ENCODE measurements around the gene SHC4.
"Not testable (repeated sequence)": the region's sequence is repeated elsewhere in the genome, so short reads cannot be mapped to it uniquely, and the experiment has no call there.

SHC4 gene

DNA sequence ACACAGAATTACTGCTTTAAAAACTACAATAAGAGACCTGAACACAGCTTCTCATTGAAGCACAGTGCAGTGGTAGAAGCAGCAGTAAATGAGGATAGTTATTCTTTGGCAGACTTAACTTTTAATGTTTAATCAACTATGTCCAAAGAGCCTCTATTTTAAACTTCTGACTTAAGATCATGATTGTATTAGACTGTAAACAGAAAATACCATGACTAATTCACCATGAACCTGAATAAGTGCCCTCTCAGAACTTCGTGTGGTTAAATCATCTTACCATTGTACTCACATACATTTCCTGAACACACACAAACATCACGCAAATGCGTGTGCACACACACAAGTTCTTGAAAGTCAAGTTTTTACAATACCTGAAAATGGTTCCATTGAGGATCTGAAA, 166.8 kb downstream of the SHC4 start:
- Histone ChIP-seq H3K4me1 (ENCODE audit: insufficient read depth, insufficient read length) (no peaks in the 10 kb centered on the region), H3K9me3 (ENCODE audit: insufficient read depth, low read length) (no peaks in the 10 kb centered on the region), H3K4me3 (ENCODE audit: insufficient read length, low read depth) (no peak overlapping the region), H3K9ac (ENCODE audit: insufficient read length, low read depth) (no peak overlapping the region), H3K36me3 (ENCODE audit: insufficient read depth, insufficient read length, low read length) (peaks cover 32% of the 10 kb centered on the region), H3K27me3 (ENCODE audit: insufficient read depth, insufficient read length) (no peaks in the 10 kb centered on the region)
- TF ChIP-seq SUZ12 (IDR thresholded peaks at IDR 0.05; ENCODE audit: extremely low read depth, insufficient read depth, insufficient read length) (no peak), ZNF274 (IDR thresholded peaks at IDR 0.05; ENCODE audit: low read depth, low read length) (no peak), YY1 (IDR thresholded peaks at IDR 0.05; ENCODE audit: insufficient read depth, insufficient read length) (no peak)
- no peak for DNase-seq (ENCODE audit: low read depth, low spot score)

DNA sequence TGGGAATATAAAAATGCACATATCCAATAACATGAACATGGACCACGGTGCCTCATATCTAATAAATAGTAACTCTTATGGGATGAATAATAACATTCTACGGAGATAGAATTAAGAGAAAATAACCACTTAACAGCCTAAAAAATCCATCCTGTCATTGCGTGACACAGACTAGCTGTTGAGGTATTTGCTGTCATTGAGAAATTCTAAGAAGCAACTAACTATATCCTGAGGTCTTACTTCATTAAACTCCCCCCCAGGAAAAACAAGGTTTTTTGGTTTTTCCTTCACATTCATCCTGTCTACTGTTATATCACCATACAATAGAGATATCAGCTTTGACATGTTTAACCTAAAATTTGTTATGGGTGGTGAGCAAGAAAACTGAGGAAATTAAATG, 167.2 kb downstream of the SHC4 start:
- no peak for TF ChIP-seq YY1 (IDR thresholded peaks at IDR 0.05; ENCODE audit: insufficient read depth, insufficient read length)
- TF ChIP-seq ZNF274 (IDR thresholded peaks at IDR 0.05; ENCODE audit: low read depth, low read length): no peak
- TF ChIP-seq SUZ12 (IDR thresholded peaks at IDR 0.05; ENCODE audit: extremely low read depth, insufficient read depth, insufficient read length): no peak
- Histone ChIP-seq H3K4me3 (ENCODE audit: insufficient read length, low read depth) (no peak overlapping the region), H3K36me3 (ENCODE audit: insufficient read depth, insufficient read length, low read length) (peaks cover 35% of the 10 kb centered on the region), H3K27me3 (ENCODE audit: insufficient read depth, insufficient read length) (no peaks in the 10 kb centered on the region), H3K9me3 (ENCODE audit: insufficient read depth, low read length) (no peaks in the 10 kb centered on the region), H3K9ac (ENCODE audit: insufficient read length, low read depth) (no peak overlapping the region), H3K4me1 (ENCODE audit: insufficient read depth, insufficient read length) (no peaks in the 10 kb centered on the region)
- DNase-seq (ENCODE audit: low read depth, low spot score): no peak

DNA sequence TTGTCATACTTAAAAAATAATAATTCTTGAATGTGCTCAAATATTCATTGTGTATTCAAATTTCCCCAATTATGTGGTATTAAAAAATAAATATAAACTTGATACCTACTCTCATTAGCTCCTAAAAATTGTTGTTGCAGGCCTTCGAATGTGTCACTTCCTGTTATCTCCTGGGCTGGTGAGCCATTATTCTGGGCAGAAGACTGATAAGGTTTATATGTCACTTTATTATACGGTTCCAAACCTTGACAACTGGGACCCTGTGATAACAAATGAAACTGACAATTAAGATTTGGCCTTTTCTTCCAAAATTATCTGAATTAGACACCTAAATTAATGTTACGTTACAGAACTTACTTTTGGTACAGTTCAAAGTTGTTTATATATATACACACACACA, 167.8 kb downstream of the SHC4 start:
- H3K36me3 ChIP-seq (ENCODE audit: insufficient read depth, insufficient read length, low read length): peaks cover 37% of the 10 kb centered on the region
- no peak overlapping the region for H3K4me3 ChIP-seq (ENCODE audit: insufficient read length, low read depth)
- no peak for DNase-seq (ENCODE audit: low read depth, low spot score)
- no peaks in the 10 kb centered on the region for H3K4me1 ChIP-seq (ENCODE audit: insufficient read depth, insufficient read length)
- no peaks in the 10 kb centered on the region for H3K27me3 ChIP-seq (ENCODE audit: insufficient read depth, insufficient read length)
- no peak overlapping the region for H3K9ac ChIP-seq (ENCODE audit: insufficient read length, low read depth)
- no peaks in the 10 kb centered on the region for H3K9me3 ChIP-seq (ENCODE audit: insufficient read depth, low read length)
- TF ChIP-seq SUZ12 (IDR thresholded peaks at IDR 0.05; ENCODE audit: extremely low read depth, insufficient read depth, insufficient read length) (no peak), YY1 (IDR thresholded peaks at IDR 0.05; ENCODE audit: insufficient read depth, insufficient read length) (no peak), ZNF274 (IDR thresholded peaks at IDR 0.05; ENCODE audit: low read depth, low read length) (no peak)

DNA sequence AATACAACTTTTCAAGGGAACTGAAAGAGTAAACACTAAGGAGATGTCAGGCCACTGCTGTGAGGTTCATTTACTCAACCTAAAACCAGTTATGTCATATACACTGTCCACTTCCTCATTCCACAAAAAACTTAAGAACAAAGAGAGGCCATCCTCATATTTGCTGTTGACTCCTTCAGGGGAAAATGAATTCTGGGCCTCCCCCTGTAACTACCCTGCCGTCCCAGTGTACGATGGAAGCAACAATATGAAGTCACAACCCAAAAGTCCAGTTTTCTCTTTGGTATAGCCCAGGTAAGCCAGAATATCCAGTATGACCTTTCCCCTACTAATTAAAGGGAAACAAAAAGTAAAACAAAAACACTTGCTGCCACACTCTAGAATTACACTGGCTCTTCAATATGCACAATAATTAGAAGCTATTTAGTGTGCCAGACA, 169.0 kb downstream of the SHC4 start:
- H3K36me3 ChIP-seq (ENCODE audit: insufficient read depth, insufficient read length, low read length): peaks cover 44% of the 10 kb centered on the region
- no peak overlapping the region for H3K9ac ChIP-seq (ENCODE audit: insufficient read length, low read depth)
- H3K9me3 ChIP-seq (ENCODE audit: insufficient read depth, low read length): no peaks in the 10 kb centered on the region
- H3K27me3 ChIP-seq (ENCODE audit: insufficient read depth, insufficient read length): no peaks in the 10 kb centered on the region
- no peak overlapping the region for H3K4me3 ChIP-seq (ENCODE audit: insufficient read length, low read depth)
- no peaks in the 10 kb centered on the region for H3K4me1 ChIP-seq (ENCODE audit: insufficient read depth, insufficient read length)
- DNase-seq (ENCODE audit: low read depth, low spot score): no peak
- TF ChIP-seq SUZ12 (IDR thresholded peaks at IDR 0.05; ENCODE audit: extremely low read depth, insufficient read depth, insufficient read length) (no peak), YY1 (IDR thresholded peaks at IDR 0.05; ENCODE audit: insufficient read depth, insufficient read length) (no peak), ZNF274 (IDR thresholded peaks at IDR 0.05; ENCODE audit: low read depth, low read length) (no peak)

DNA sequence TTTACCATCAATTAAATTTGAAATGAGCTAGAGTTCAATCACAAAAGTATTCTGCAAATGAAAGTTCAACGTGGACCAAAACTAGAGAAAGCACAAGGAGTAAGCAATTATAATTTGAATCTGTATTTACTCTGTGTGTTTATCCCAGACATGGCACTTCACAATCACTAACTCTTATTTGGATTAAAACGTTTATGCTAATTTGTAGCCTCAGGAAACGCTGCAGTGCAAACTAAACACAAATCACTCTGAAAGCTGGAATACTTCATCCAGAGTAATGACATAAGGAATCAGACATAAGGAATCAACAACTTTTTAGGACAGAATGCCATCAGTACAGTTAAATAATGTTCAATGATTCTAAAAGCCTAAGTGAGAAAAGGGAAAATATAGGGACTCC, 171.3 kb downstream of the SHC4 start:
- Histone ChIP-seq H3K4me3 (ENCODE audit: insufficient read length, low read depth) (no peak overlapping the region), H3K9ac (ENCODE audit: insufficient read length, low read depth) (no peak overlapping the region), H3K27me3 (ENCODE audit: insufficient read depth, insufficient read length) (no peaks in the 10 kb centered on the region), H3K4me1 (ENCODE audit: insufficient read depth, insufficient read length) (no peaks in the 10 kb centered on the region), H3K36me3 (ENCODE audit: insufficient read depth, insufficient read length, low read length) (peaks cover 50% of the 10 kb centered on the region), H3K9me3 (ENCODE audit: insufficient read depth, low read length) (no peaks in the 10 kb centered on the region)
- TF ChIP-seq ZNF274 (IDR thresholded peaks at IDR 0.05; ENCODE audit: low read depth, low read length): no peak
- TF ChIP-seq YY1 (IDR thresholded peaks at IDR 0.05; ENCODE audit: insufficient read depth, insufficient read length): no peak
- no peak for TF ChIP-seq SUZ12 (IDR thresholded peaks at IDR 0.05; ENCODE audit: extremely low read depth, insufficient read depth, insufficient read length)
- no peak for DNase-seq (ENCODE audit: low read depth, low spot score)

DNA sequence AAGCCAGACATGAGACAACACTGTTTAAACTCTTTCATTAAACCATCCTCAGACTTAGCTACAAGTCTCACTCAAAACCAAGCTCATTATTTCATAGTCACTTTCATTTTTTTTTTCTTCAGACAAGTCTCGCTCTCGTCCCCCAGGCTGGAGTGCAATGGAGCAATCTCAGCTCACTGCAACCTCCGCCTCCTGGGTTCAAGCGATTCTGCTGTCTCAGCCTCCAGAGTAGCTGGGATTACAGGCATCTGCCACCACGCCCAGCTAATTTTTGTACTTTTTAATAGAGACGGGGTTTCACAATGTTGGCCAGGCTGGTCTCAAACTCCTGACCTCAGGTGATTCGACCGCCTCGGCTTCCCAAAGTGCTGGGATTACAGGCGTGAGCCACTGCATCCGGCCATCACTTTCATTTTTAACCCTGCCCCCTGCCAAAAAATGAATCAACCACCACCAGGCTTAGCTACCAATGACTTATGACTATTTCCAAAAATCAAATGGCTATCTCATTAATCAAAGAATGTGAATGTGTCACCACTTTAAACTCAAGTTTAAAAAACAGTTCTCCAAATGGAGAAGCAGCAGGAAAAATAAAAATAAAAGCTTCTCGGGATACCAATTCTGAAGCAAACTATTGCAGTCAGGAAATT, 173.1 kb downstream of the SHC4 start:
- H3K4me3 ChIP-seq (ENCODE audit: insufficient read length, low read depth); H3K27me3 ChIP-seq (ENCODE audit: insufficient read depth, insufficient read length); H3K9ac ChIP-seq (ENCODE audit: insufficient read length, low read depth); H3K4me1 ChIP-seq (ENCODE audit: insufficient read depth, insufficient read length); H3K9me3 ChIP-seq (ENCODE audit: insufficient read depth, low read length); DNase-seq (ENCODE audit: low read depth, low spot score): not testable (repeated sequence)
- H3K36me3 ChIP-seq (ENCODE audit: insufficient read depth, insufficient read length, low read length): peaks cover 39% of the 10 kb centered on the region

DNA sequence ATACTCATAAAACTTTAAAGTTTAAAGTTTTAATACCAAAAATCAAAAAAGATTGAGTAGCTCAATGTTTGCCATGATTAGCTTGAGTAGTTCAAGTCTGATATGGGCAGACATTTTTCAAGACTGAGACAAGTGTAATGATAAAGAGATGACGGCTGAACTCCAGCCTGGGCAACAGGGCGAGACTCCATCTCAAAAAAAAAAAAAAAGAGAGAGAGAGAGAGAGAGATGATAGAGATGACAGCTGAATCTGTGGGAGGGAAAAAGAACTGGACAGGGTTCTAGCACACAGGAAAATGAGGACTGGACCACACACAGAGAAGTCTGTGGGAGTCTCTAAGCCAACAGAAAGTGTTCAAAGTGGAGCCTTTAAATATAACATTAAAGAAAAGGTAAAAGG, 178.0 kb downstream of the SHC4 start:
- peaks cover 53% of the 10 kb centered on the region for H3K36me3 ChIP-seq (ENCODE audit: insufficient read depth, insufficient read length, low read length)
- no peak for TF ChIP-seq ZNF274 (IDR thresholded peaks at IDR 0.05; ENCODE audit: low read depth, low read length)
- TF ChIP-seq YY1 (IDR thresholded peaks at IDR 0.05; ENCODE audit: insufficient read depth, insufficient read length): no peak
- no peak for TF ChIP-seq SUZ12 (IDR thresholded peaks at IDR 0.05; ENCODE audit: extremely low read depth, insufficient read depth, insufficient read length)

More for the DNA sequence above, 178.0 kb downstream of the SHC4 start:
- H3K9me3 ChIP-seq (ENCODE audit: insufficient read depth, low read length): no peaks in the 10 kb centered on the region
- no peaks in the 10 kb centered on the region for H3K27me3 ChIP-seq (ENCODE audit: insufficient read depth, insufficient read length)
- no peak overlapping the region for H3K4me3 ChIP-seq (ENCODE audit: insufficient read length, low read depth)
- no peak for DNase-seq (ENCODE audit: low read depth, low spot score)
- no peak overlapping the region for H3K9ac ChIP-seq (ENCODE audit: insufficient read length, low read depth)
- H3K4me1 ChIP-seq (ENCODE audit: insufficient read depth, insufficient read length): no peaks in the 10 kb centered on the region
